Measurements from ENCODE around the gene ZKSCAN3.
"Not testable (repeated sequence)": the region's sequence is repeated elsewhere in the genome, so short reads cannot be mapped to it uniquely, and the experiment has no call there.

Gene ZKSCAN3

GRCh38 chr6:28402197-28402596 lies 52.5 kb downstream of the ZKSCAN3 start:
- no peak overlapping the region for H3K27ac ChIP-seq (ENCODE audit: low read depth, low read length)
- H3F3A ChIP-seq (ENCODE audit: insufficient read depth) = no peaks in the 10 kb centered on the region
- H3K9me3 ChIP-seq (ENCODE audit: insufficient read depth, low read length) = no peaks in the 10 kb centered on the region
- H3K9ac ChIP-seq (ENCODE audit: low read length) = no peak overlapping the region
- H2AFZ ChIP-seq (ENCODE audit: low read depth, low read length, severe bottlenecking) = no peak overlapping the region
- H3K27me3 ChIP-seq (ENCODE audit: low read length) = no peaks in the 10 kb centered on the region
- H3K4me3 ChIP-seq (ENCODE audit: insufficient read depth, low read length, poor library complexity, severe bottlenecking) = no peak overlapping the region
- H3K9me2 ChIP-seq (replicated peaks; ENCODE audit: insufficient read depth, low read length) = no peaks in the 10 kb centered on the region
- TF ChIP-seq EZH2phosphoT487 (conservative IDR thresholded peaks at IDR 0.05; ENCODE audit: low read length) (no peak), CTCF (IDR thresholded peaks at IDR 0.05; ENCODE audit: insufficient read depth, low read length, poor library complexity, severe bottlenecking) (no peak)
- H4K20me1 ChIP-seq (ENCODE audit: low read depth, low read length) = no peaks in the 10 kb centered on the region
- no peak overlapping the region for H3K4me2 ChIP-seq (ENCODE audit: low read depth, low read length, poor library complexity, severe bottlenecking)
- no peaks in the 10 kb centered on the region for H3K79me2 ChIP-seq (ENCODE audit: insufficient read depth, low read length)
- no peaks in the 10 kb centered on the region for H3K36me3 ChIP-seq (ENCODE audit: low read length)

GRCh38 chr6:28403923-28404322 lies 54.2 kb downstream of the ZKSCAN3 start:
- H4K20me1 ChIP-seq (ENCODE audit: low read depth, low read length); H3K4me2 ChIP-seq (ENCODE audit: low read depth, low read length, poor library complexity, severe bottlenecking); H3K9ac ChIP-seq (ENCODE audit: low read length); H2AFZ ChIP-seq (ENCODE audit: low read depth, low read length, severe bottlenecking); H3K4me3 ChIP-seq (ENCODE audit: insufficient read depth, low read length, poor library complexity, severe bottlenecking); H3K27ac ChIP-seq (ENCODE audit: low read depth, low read length); H3K9me3 ChIP-seq (ENCODE audit: insufficient read depth, low read length); H3F3A ChIP-seq (ENCODE audit: insufficient read depth); H3K9me2 ChIP-seq (replicated peaks; ENCODE audit: insufficient read depth, low read length); H3K36me3 ChIP-seq (ENCODE audit: low read length); H3K79me2 ChIP-seq (ENCODE audit: insufficient read depth, low read length); H3K27me3 ChIP-seq (ENCODE audit: low read length): not testable (repeated sequence)

GRCh38 chr6:28407401-28407800 lies 57.7 kb downstream of the ZKSCAN3 start:
- Histone ChIP-seq H3K9ac (ENCODE audit: low read length) (no peak overlapping the region), H3K27me3 (ENCODE audit: low read length) (no peaks in the 10 kb centered on the region), H3K36me3 (ENCODE audit: low read length) (no peaks in the 10 kb centered on the region), H3K9me3 (ENCODE audit: insufficient read depth, low read length) (no peaks in the 10 kb centered on the region), H3K9me2 (replicated peaks; ENCODE audit: insufficient read depth, low read length) (no peaks in the 10 kb centered on the region), H3F3A (ENCODE audit: insufficient read depth) (no peaks in the 10 kb centered on the region), H3K79me2 (ENCODE audit: insufficient read depth, low read length) (no peaks in the 10 kb centered on the region), H4K20me1 (ENCODE audit: low read depth, low read length) (no peaks in the 10 kb centered on the region), H3K27ac (ENCODE audit: low read depth, low read length) (no peak overlapping the region), H3K4me2 (ENCODE audit: low read depth, low read length, poor library complexity, severe bottlenecking) (no peak overlapping the region), H2AFZ (ENCODE audit: low read depth, low read length, severe bottlenecking) (no peak overlapping the region), H3K4me3 (ENCODE audit: insufficient read depth, low read length, poor library complexity, severe bottlenecking) (no peak overlapping the region)
- TF ChIP-seq EZH2phosphoT487 (conservative IDR thresholded peaks at IDR 0.05; ENCODE audit: low read length) = no peak
- TF ChIP-seq CTCF (IDR thresholded peaks at IDR 0.05; ENCODE audit: insufficient read depth, low read length, poor library complexity, severe bottlenecking) = no peak

- H4K20me1 ChIP-seq (ENCODE audit: low read depth, low read length) = no peaks in the 10 kb centered on the region
- no peaks in the 10 kb centered on the region for H3K27me3 ChIP-seq (ENCODE audit: low read length)
- no peak overlapping the region for H3K4me3 ChIP-seq (ENCODE audit: insufficient read depth, low read length, poor library complexity, severe bottlenecking)
- TF ChIP-seq EZH2phosphoT487 (conservative IDR thresholded peaks at IDR 0.05; ENCODE audit: low read length) = no peak
- TF ChIP-seq CTCF (IDR thresholded peaks at IDR 0.05; ENCODE audit: insufficient read depth, low read length, poor library complexity, severe bottlenecking) = no peak
- H3F3A ChIP-seq (ENCODE audit: insufficient read depth) = no peaks in the 10 kb centered on the region
- H3K9me2 ChIP-seq (replicated peaks; ENCODE audit: insufficient read depth, low read length) = no peaks in the 10 kb centered on the region
- H3K9me3 ChIP-seq (ENCODE audit: insufficient read depth, low read length) = no peaks in the 10 kb centered on the region
- H3K4me2 ChIP-seq (ENCODE audit: low read depth, low read length, poor library complexity, severe bottlenecking) = no peak overlapping the region
- H3K36me3 ChIP-seq (ENCODE audit: low read length) = no peaks in the 10 kb centered on the region
- H2AFZ ChIP-seq (ENCODE audit: low read depth, low read length, severe bottlenecking) = no peak overlapping the region
- no peak overlapping the region for H3K27ac ChIP-seq (ENCODE audit: low read depth, low read length)
- no peaks in the 10 kb centered on the region for H3K79me2 ChIP-seq (ENCODE audit: insufficient read depth, low read length)
- no peak overlapping the region for H3K9ac ChIP-seq (ENCODE audit: low read length)
These were observed 58.5 kb downstream of the ZKSCAN3 start for GRCh38 chr6:28408076-28408802.

Measured in SU-DHL-6 (cell line).